IMR-90 (cell line): Measurements from ENCODE around the gene GRID1.

Experiments used
- BHLHE40 ChIP-seq: fragments of 150-350 bp; IDR thresholded peaks from 2 replicates; pipeline ENCODE4 v1.6.1; 2016; ENCODE audit warnings: mild to moderate bottlenecking, low read depth, low read length
- CEBPB ChIP-seq: IDR thresholded peaks from 2 replicates; pipeline ENCODE4 v1.6.1; 2012; ENCODE audit warnings: low read depth, low read length, improper control_type of control experiment
- MXI1 ChIP-seq: IDR thresholded peaks from 2 replicates; pipeline ENCODE4 v1.6.1; 2012; ENCODE audit warnings: low read depth, mild to moderate bottlenecking, low read length, moderate library complexity, borderline replicate concordance
- POLR2A ChIP-seq: IDR thresholded peaks from 2 replicates; pipeline ENCODE4 v1.6.1; 2012; ENCODE audit warnings: mild to moderate bottlenecking, low read depth, low read length
- RAD21 ChIP-seq: IDR thresholded peaks from 2 replicates; pipeline ENCODE4 v1.6.1; 2012; ENCODE audit warnings: low read length, improper control_type of control experiment
- RCOR1 ChIP-seq: IDR thresholded peaks from 2 replicates; pipeline ENCODE4 v1.6.1; 2012; ENCODE audit warnings: mild to moderate bottlenecking, low read length, improper control_type of control experiment; ENCODE audit not compliant: insufficient replicate concordance
- RFX5 ChIP-seq: IDR thresholded peaks from 2 replicates; pipeline ENCODE4 v1.8.0; 2012; ENCODE audit warnings: low read depth, mild to moderate bottlenecking, low read length, moderate library complexity
- TF ChIP-seq, protein P1 (sequence below): conservative IDR thresholded peaks from 2 replicates; pipeline ENCODE4 v1.5.1; 2012; ENCODE audit warnings: mild to moderate bottlenecking, low read depth, low read length, improper control_type of control experiment

DNA sequence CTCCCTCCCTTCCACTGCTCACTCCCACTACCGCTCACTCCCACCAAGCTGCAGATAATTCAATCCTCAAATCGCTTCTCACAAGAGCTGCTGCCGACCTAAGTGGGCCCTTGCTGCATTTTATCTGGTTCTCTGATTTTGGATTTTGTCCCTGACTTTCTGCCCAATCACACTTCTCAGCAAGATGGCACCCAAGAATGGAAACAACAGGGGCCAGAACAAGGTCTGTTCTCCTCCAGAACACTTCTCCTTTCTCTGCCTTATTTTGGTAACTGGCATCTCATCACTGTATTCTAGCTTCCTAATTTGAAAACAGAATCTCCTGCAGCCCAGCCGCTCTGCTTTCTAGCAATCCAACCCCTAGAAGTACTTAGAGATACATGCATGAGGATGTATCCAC is 172.8 kb downstream of the GRID1 start:
- TF ChIP-seq POLR2A, result no peak
- TF ChIP-seq, protein P1, sequence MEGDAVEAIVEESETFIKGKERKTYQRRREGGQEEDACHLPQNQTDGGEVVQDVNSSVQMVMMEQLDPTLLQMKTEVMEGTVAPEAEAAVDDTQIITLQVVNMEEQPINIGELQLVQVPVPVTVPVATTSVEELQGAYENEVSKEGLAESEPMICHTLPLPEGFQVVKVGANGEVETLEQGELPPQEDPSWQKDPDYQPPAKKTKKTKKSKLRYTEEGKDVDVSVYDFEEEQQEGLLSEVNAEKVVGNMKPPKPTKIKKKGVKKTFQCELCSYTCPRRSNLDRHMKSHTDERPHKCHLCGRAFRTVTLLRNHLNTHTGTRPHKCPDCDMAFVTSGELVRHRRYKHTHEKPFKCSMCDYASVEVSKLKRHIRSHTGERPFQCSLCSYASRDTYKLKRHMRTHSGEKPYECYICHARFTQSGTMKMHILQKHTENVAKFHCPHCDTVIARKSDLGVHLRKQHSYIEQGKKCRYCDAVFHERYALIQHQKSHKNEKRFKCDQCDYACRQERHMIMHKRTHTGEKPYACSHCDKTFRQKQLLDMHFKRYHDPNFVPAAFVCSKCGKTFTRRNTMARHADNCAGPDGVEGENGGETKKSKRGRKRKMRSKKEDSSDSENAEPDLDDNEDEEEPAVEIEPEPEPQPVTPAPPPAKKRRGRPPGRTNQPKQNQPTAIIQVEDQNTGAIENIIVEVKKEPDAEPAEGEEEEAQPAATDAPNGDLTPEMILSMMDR, result no peak
- no peak for TF ChIP-seq RFX5
- no peak for TF ChIP-seq BHLHE40
- TF ChIP-seq MXI1, result no peak
- no peak for TF ChIP-seq RAD21
- no peak for TF ChIP-seq CEBPB
- no peak for TF ChIP-seq RCOR1
